Measurements from ENCODE around the gene DENND1B.
"Not testable (repeated sequence)": the region's sequence is repeated elsewhere in the genome, so short reads cannot be mapped to it uniquely, and the experiment has no call there.

The DENND1B gene

DNA sequence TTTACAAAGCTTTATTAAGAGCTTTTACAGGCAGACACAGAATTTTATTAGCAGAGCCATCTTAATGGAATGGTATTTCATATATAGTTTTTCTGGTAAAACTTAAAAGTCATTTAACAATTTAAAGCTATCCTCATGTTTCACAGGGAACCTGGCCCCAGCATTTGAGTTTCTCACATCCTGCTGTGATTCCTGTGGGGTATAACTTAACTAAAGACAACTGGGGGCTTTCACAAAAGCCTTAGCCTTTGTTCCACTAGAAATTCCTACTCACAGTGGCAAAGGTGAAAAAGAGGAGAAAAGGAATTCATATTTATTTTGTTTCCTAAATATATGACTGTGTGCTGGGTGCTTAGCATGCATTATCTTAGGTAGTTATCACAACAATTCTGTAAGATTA lies 233.9 kb downstream of the DENND1B start:
- no peak for DNase-seq

DNA sequence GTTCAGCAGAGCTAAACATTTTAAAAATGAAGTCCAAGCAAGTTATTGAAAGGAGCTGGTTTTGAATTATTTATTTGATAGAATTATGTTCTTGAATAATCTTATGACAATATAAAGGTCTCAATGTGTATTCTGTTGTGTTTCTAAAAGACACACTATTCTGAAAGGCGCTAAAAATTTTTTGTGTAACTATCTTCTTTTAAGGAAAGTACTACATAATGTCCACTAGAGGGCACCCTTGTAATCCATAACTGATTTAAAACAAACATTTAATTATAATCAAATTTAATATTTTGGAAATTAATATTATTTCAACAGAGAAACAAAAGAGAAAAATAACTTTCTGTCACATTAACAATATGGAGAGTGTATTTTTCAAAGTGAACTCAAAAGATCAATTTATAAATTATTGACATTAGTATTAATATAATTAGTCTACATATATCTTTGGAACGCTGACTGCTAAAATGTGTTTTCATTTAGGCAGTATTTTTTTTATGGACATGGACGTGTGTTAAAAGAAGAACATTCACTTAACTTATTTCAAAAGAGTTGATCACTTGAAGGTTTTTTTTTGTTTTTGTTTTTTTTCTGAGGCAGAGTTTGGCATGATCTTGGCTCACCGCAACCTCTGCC lies 248.4 kb downstream of the DENND1B start:
- DNase-seq, result no peak

DNA sequence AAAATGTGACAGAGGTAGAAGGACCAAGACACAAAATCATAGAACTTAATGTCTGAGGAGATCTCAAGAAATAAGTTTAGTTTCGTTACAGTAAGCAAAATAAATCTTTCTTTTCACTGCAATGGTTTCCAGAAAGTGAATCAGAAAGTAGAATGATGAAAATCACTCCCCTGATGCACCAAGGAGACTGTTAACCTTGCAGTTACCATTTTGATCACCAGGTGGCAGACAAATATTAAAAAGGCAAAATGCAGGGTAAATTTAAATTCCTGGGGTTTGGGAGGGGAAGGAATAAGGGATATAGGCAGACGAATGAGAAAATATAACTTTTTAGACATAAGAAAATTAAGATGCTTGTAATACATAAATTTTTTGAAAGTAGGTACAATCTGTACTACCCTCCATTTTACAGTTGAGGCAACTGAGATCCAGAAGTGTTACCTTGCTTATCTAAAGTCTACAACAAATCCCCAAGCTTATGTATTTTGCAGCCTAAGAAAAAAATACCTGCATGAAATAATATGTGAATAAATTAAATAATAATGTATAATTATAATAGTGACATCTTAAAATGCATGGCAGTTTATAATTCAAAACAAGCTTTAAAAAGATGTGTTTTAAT lies 254.1 kb downstream of the DENND1B start:
- no peak for DNase-seq

- DNase-seq, result no peak
Observed at GRCh38 chr1:197519741-197520334, 255.4 kb downstream of the DENND1B start.

DNA sequence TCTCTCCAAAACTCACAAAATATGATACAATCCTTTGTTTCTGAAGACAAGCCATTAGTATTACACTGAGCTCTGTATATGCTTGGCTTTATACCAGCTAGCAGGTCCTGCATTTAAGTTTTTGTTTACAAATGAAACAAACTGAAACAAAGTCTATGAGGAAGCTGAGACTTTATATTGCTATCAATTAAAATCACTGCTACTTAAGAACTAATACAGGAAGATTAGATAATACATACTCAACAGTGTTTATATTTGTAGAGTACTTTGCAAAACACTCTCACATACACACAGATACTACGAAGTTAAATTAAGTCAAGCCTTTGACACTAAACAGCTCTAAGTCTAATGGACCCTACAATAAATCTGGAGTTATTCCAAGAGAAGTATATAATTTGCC lies 259.9 kb downstream of the DENND1B start:
- DNase-seq, result no peak

DNA sequence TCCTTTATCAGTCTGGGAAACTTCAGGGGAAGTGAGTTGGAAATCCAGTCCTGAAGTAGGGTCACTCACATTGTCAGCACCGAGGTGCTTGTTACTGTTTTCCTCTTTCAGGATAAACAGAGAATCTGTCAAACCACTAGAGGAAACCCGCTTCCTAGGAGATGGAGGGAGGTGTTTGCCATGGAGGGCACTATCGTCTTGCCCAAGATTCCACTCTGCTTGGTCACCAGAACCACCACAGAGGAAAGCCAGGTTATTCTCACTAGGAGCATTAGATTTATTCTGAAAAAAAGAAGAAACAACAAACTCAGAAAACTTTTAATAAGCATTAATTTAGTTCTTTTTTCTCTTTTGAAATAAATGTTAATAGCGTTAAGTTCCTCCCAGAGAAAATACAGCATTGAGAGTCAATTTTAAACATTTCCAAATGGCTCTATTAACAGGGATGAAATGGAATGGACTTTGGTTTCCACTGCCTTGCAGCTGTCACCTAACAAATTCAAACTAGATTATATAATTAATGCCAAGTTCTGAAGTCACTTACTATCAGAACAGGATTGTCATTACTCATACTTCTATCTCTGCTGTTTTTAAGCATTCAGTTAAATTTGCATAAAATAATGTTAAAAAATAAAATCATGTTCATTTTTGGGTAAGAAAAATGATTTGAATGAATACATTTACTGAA lies 264.4 kb downstream of the DENND1B start:
- DNase-seq, result no peak

- DNase-seq, result no peak
Observed at GRCh38 chr1:197496722-197497121, 278.6 kb downstream of the DENND1B start.

DNA sequence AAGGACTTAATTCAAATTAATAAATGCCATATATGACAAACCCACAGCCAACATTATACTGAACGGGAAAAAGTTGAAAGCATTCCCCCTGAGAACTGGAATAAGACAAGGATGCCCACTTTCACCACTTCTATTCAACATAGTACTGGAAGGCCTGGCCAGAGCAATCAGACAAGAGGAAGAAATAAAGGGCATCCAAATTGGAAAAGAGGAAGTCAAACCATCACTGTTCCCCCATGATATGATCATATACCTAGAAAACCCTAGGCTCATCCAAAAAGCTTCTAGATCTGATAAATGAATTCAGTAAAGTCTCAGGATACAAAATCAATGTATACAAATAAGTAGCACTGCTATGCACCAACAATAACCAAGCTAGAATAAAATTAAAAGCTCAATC lies 283.8 kb downstream of the DENND1B start:
- DNase-seq, result not testable (repeated sequence)

GRCh38 chr1:197486946-197487345 lies 288.3 kb downstream of the DENND1B start:
- no peak for DNase-seq

DNA sequence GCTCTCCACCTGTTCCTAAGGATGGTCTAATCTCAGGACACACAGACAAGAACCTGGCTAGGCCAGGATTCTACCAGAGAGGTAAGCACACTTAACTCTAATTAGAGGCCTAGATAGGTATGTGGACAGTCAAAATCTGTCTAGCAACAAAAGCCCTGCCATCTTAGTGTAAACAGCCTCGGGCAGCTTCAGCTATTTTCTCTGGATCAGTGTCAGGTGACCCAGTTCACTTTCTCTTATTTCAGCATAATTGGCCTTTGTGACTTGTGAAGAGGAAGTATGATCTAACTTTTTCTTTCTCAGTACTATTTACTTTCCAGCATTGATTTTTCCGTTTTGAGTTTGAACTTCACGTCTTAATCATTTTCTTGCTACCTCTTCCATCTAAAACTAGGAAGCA lies 289.5 kb downstream of the DENND1B start:
- DNase-seq, result no peak

- no peak for DNase-seq
Observed at GRCh38 chr1:197481101-197481500, 294.2 kb downstream of the DENND1B start.

GRCh38 chr1:197480446-197480845 lies 294.8 kb downstream of the DENND1B start:
- DNase-seq, result no peak

DNA sequence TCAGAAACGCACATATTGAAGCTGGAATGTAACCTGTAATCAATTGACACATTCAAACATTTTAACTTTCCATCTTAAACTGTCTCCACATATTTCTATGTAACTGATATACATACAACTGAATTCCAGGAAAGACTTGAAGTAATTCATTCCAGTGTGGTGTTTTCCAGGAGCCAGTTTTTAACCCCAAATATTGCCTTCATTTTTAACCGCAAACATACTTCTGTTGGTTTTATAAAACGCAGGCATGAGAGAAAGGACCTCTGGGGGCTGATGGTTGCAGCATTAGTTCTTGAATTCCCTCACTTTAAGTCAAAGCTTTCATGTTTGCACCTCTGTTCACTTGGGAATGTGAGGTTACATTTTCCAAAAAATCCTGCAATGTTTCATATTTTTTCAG lies 303.1 kb downstream of the DENND1B start:
- DNase-seq, result no peak

DNA sequence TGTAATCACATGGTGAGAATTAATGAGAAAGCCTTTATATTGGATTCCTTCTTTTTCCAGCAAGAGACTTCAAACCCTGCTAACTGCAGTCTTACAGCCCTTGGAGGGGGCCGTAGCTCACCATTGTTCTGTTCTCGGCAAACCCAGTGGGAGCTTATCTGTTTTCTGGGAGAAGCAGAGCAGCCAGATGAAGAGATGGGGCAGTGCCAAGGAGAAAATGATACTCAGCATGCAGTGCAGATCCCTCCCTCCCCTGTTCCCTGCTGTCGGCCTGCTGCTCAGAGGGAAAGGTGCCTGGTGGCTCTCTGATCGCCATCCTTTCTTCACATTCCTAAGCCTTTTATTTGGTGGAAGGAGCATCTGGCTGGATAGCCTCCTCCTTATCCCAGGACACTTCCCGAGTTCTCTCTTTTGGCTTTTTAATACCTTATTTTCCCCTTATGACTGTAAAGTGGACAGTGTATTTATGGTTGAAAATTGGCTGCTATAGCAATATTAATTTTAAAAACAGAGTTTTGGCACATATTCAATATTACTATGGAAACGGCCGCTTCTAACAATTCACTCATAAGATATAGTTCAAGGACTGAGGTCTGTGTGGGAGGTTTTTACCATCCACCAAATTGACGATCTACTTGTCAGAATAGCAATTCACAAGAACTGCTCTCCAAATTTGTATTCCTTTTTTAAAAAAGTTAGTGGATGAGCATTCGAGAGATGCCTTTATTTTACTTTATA lies 303.9 kb downstream of the DENND1B start:
- DNase-seq, result no peak

- DNase-seq, result no peak
Observed at GRCh38 chr1:197470330-197470729, 304.9 kb downstream of the DENND1B start.

GRCh38 chr1:197469620-197470210 lies 305.6 kb downstream of the DENND1B start:
- DNase-seq, result no peak

- DNase-seq, result no peak
Observed at GRCh38 chr1:197468543-197469175, 306.6 kb downstream of the DENND1B start.

GRCh38 chr1:197467881-197468280 lies 307.4 kb downstream of the DENND1B start:
- no peak for DNase-seq

DNA sequence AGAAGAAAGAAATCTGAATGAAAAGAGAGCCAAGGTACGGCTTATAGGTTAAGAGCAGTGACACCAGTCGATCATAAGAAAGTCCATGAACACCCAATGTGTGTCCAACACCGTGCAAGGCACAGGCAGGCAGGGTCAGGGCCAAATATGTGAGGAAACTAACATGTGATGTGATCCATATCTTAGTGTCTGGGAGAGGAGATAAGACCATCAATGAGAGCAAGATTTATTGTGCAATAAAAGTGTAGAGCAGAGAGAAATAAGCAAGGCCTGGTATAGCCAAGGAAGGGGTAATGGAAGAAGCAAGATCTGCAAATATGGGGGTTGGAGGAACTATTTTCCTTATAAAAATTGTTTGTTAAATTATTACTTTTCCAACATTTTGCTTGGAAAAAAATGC lies 308.5 kb downstream of the DENND1B start:
- DNase-seq, result no peak

DNA sequence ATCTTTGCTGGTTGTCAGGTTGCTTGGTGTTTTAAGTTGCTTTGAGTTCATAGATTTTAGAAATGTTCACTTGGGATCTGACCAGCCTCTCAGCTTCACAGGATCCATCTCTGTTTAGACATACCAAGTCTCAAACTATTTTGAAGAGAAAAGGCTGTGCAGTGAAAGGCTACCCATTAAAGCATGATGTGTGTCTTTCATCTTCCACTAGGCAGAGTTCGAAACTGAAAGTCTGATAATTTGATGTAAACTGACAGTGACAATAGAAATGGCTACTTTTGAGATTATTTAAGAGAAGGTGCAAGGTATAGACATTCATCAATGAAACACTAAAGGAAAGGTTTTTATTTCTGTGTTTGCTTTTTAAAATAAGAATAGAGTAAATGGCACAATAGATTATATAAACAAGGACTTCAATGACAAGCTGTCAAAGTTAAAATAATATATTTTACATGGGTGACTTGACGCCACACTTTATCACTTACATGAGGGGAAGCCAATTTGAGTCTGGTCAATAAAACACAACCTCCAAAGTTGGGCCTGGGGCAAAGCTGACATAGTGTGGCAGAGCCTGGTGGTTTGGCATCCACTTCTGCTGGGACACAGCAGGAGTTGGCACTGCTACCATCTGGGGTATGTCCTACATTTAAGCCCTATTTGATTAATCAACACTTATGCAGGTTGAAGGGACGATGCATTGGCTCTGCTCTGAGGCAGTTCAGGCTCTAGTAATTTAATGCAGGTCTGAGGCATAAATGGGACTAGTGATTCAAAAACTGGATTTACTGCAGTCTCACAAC lies 309.6 kb downstream of the DENND1B start:
- no peak for DNase-seq

DNA sequence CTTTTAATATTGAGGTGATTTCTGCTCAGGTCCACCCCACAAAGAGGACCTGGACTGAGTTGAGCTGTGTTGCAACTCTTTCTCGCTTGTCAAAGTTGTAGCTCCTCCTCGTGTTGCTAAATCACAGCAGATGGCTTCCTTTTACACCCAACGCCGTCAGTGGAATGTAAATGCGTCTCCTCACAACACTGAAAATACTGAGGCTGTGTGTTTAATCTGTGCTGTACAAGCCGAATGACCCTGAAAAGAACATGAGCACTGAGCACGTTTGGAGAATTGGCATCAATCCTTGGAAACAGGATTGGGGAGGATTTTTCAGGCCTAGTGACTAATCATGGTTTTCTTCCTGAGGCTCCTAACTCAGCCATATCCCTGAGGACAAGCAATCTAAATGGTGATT lies 311.2 kb downstream of the DENND1B start:
- DNase-seq, result no peak

GRCh38 chr1:197463142-197463541 lies 312.1 kb downstream of the DENND1B start:
- DNase-seq, result no peak
